HEK293T (cell line): ENCODE data around the gene MAEL.

Source experiments
- CTCF ChIA-PET: fragments of 350-600 bp; formaldehyde crosslinking; extraction: SDS; loops from one replicate; lab custom pipeline; 2021; ENCODE audit warnings: antibody characterized with exemption, inconsistent platforms; lab: Yijun Ruan, JAX
- POLR2A ChIA-PET: fragments of 350-600 bp; formaldehyde crosslinking; extraction: SDS; loops from one replicate; lab custom pipeline; 2020; ENCODE audit warnings: antibody characterized with exemption, inconsistent platforms; lab: Yijun Ruan, JAX
- DNase-seq: peaks from one replicate; pipeline ENCODE4 v3.0.0; 2012; ENCODE audit warnings: mixed read lengths; ENCODE audit errors: extremely low spot score
- ARNT ChIP-seq: fragments of 450-650 bp; IDR thresholded peaks from 2 replicates; pipeline ENCODE4 v1.6.1; 2017; ENCODE audit warnings: mild to moderate bottlenecking
- BHLHE40 ChIP-seq: fragments of 450-650 bp; IDR thresholded peaks from 2 replicates; pipeline ENCODE4 v1.6.1; 2016; ENCODE audit warnings: mild to moderate bottlenecking, moderate library complexity, borderline replicate concordance
- CTBP1 ChIP-seq: fragments of 450-650 bp; IDR thresholded peaks from 2 replicates; pipeline ENCODE4 v1.6.1; 2016; ENCODE audit warnings: borderline replicate concordance
- ELF4 ChIP-seq: fragments of 450-650 bp; IDR thresholded peaks from 2 replicates; pipeline ENCODE4 v1.6.1; 2017; ENCODE audit warnings: antibody characterized with exemption
- FOXA1 ChIP-seq: fragments of 450-650 bp; IDR thresholded peaks from 2 replicates; pipeline ENCODE4 v1.6.1; 2016; ENCODE audit warnings: mild to moderate bottlenecking
- FOXK2 ChIP-seq: fragments of 450-650 bp; IDR thresholded peaks from 2 replicates; pipeline ENCODE4 v1.6.1; 2016; ENCODE audit warnings: mild to moderate bottlenecking
- FOXM1 ChIP-seq: fragments of 450-650 bp; IDR thresholded peaks from 2 replicates; pipeline ENCODE4 v1.6.1; 2017; ENCODE audit warnings: mild to moderate bottlenecking, borderline replicate concordance
- HDGF ChIP-seq: fragments of 450-650 bp; IDR thresholded peaks from 2 replicates; pipeline ENCODE4 v1.6.1; 2017; ENCODE audit warnings: antibody characterized with exemption, borderline replicate concordance
- L3MBTL2 ChIP-seq: fragments of 450-650 bp; conservative IDR thresholded peaks from 2 replicates; pipeline ENCODE4 v1.6.1; 2016; ENCODE audit warnings: mild to moderate bottlenecking
- LEF1 ChIP-seq: fragments of 450-650 bp; IDR thresholded peaks from 2 replicates; pipeline ENCODE4 v1.6.1; 2017; ENCODE audit warnings: mild to moderate bottlenecking, borderline replicate concordance
- NFRKB ChIP-seq: fragments of 450-650 bp; IDR thresholded peaks from 2 replicates; pipeline ENCODE4 v1.6.1; 2016; ENCODE audit warnings: mild to moderate bottlenecking, moderate library complexity
- PKNOX1 ChIP-seq: fragments of 450-650 bp; IDR thresholded peaks from 2 replicates; pipeline ENCODE4 v1.6.1; 2016
- SP1 ChIP-seq: fragments of 450-650 bp; IDR thresholded peaks from 2 replicates; pipeline ENCODE4 v1.6.1; 2017
- SUZ12 ChIP-seq: fragments of 450-650 bp; IDR thresholded peaks from 2 replicates; pipeline ENCODE4 v1.6.1; 2016; ENCODE audit warnings: mild to moderate bottlenecking
- TARDBP ChIP-seq: fragments of 450-650 bp; IDR thresholded peaks from 2 replicates; pipeline ENCODE4 v1.6.1; 2016
- ZNF384 ChIP-seq: fragments of 450-650 bp; IDR thresholded peaks from 2 replicates; pipeline ENCODE4 v1.6.1; 2016

MAEL gene

GRCh38 chr1:166950156-166950555 lies 38.9 kb upstream of the MAEL start:
- POLR2A ChIA-PET, result no interaction called here
- DNase-seq, result no peak
- CTCF ChIA-PET, result no interaction called here
- TF ChIP-seq FOXA1, result no peak
- TF ChIP-seq ARNT, result no peak
- no peak for TF ChIP-seq BHLHE40
- TF ChIP-seq NFRKB, result no peak
- TF ChIP-seq SUZ12, result no peak
- TF ChIP-seq ZNF384, result no peak
- no peak for TF ChIP-seq LEF1
- TF ChIP-seq TARDBP, result no peak
- no peak for TF ChIP-seq PKNOX1
- no peak for TF ChIP-seq FOXM1
- TF ChIP-seq L3MBTL2, result no peak
- no peak for TF ChIP-seq CTBP1
- TF ChIP-seq HDGF, result no peak
- no peak for TF ChIP-seq FOXK2

DNA sequence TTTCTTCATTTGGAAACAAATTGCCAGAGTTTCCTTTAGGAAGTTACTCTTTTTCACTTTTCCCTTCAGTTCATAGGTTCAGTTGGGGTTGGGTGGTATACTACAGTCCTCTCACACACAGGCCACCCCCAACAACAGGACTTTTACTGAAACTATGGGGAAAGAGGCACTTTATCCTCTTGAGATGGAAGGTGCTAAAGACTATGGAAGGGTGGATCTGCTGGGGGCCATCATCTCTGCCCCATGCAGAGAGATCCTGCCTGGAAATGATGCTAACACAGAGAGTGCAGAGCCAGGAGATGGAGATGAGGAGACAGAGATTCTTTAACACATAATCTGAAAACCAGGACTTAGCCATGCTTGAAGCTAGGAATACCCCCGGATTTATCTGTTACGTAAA lies 38.0 kb upstream of the MAEL start:
- no peak for DNase-seq
- ChIA-PET CTCF (no interaction called here), POLR2A (no interaction called here)
- TF ChIP-seq FOXM1 (no peak), BHLHE40 (no peak), SUZ12 (no peak), HDGF (no peak), PKNOX1 (no peak), ELF4 (no peak), SP1 (no peak), CTBP1 (no peak), ARNT (no peak), LEF1 (no peak), TARDBP (no peak), FOXA1 (no peak), L3MBTL2 (no peak), FOXK2 (no peak), ZNF384 (no peak), NFRKB (no peak)

- ChIA-PET CTCF (no interaction called here), POLR2A (no interaction called here)
- TF ChIP-seq SUZ12, result no peak
- no peak for TF ChIP-seq SP1
- no peak for TF ChIP-seq NFRKB
- no peak for TF ChIP-seq HDGF
- TF ChIP-seq ELF4, result no peak
- TF ChIP-seq ZNF384, result no peak
- no peak for TF ChIP-seq FOXK2
- TF ChIP-seq L3MBTL2, result no peak
- no peak for TF ChIP-seq CTBP1
- TF ChIP-seq ARNT, result no peak
- TF ChIP-seq TARDBP, result no peak
- no peak for TF ChIP-seq PKNOX1
- no peak for TF ChIP-seq LEF1
- no peak for TF ChIP-seq BHLHE40
- TF ChIP-seq FOXM1, result no peak
- no peak for TF ChIP-seq FOXA1
- DNase-seq, result no peak
Measured at GRCh38 chr1:166952002-166952746, 36.9 kb upstream of the MAEL start.

DNA sequence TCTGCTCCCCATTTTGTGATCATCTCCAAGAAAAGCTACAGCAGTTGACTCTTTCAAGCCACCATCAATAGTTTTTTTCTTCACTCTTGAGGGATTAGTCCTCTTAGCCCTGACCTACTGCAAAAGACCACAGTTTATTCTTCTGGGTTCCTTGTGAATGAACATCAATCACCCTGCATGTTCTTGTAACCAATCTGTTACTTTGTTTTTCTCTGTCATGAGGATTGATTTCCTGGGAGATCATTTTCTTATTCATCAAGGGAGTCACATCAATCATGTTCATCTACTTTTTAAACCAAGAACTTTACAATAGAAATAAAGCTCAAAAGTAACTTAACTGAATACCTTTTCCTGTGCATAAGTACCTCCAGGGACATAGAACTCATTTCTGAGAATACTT lies 35.6 kb upstream of the MAEL start:
- DNase-seq, result no peak
- TF ChIP-seq ELF4 (no peak), PKNOX1 (no peak), NFRKB (no peak), ZNF384 (no peak), SUZ12 (no peak), HDGF (no peak), CTBP1 (no peak), TARDBP (no peak), FOXK2 (no peak), L3MBTL2 (no peak), FOXA1 (no peak), LEF1 (no peak), FOXM1 (no peak), BHLHE40 (no peak), SP1 (no peak), ARNT (no peak)
- ChIA-PET POLR2A (no interaction called here), CTCF (no interaction called here)
